C4-2B (cell line): ENCODE results near the gene FRMD7.

Experiments used
- ZFX ChIP-seq: fragments of 450-650 bp; IDR thresholded peaks from 2 replicates; pipeline ENCODE4 v1.6.1; 2017
- TF ChIP-seq, protein P1 (sequence below): fragments of 450-650 bp; conservative IDR thresholded peaks from 2 replicates; pipeline ENCODE4 v1.5.1; 2017; ENCODE audit warnings: mild to moderate bottlenecking

DNA sequence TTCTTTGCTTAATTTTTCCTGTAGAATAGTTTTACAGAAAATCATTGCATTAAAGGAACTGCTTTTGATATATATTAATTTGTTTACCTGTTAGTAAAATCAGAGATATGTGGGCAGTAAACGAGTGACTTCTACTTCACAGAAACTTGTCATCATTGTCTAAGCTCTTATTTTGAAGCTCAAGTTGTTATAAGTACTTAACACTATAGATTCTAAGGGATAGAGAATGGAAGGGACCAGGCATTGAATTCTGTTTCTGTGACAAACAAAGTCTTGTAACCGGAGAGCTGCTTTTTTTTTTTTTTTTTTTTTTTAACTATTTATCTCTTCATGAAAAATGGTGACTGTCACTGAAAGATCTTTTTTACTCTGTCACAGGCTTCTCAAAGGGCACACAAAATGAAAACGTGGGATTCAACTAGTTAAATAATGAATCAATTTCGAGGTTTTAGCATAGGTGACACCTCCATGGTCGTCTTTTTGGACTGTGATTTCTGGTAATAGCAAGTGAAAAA, 90.3 kb downstream of the FRMD7 start:
- TF ChIP-seq, protein P1, sequence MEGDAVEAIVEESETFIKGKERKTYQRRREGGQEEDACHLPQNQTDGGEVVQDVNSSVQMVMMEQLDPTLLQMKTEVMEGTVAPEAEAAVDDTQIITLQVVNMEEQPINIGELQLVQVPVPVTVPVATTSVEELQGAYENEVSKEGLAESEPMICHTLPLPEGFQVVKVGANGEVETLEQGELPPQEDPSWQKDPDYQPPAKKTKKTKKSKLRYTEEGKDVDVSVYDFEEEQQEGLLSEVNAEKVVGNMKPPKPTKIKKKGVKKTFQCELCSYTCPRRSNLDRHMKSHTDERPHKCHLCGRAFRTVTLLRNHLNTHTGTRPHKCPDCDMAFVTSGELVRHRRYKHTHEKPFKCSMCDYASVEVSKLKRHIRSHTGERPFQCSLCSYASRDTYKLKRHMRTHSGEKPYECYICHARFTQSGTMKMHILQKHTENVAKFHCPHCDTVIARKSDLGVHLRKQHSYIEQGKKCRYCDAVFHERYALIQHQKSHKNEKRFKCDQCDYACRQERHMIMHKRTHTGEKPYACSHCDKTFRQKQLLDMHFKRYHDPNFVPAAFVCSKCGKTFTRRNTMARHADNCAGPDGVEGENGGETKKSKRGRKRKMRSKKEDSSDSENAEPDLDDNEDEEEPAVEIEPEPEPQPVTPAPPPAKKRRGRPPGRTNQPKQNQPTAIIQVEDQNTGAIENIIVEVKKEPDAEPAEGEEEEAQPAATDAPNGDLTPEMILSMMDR, result no peak
- no peak for TF ChIP-seq ZFX
